Lower lobe of right lung (tissue), 2 donors: ENCODE measurements around the gene KCNJ4. TPM values are rescaled to one million over a fixed set of nuclear protein-coding genes. Genes with fewer than 3 reads are reported as not detected.

Experiments
- ATAC-seq, 2 donors: fragments of 200-7000 bp; cut with Tn5 transposase; one replicate each; pipeline ENCODE4 v1.9.1; 2020 to 2022; ENCODE audit warnings: mild to moderate bottlenecking in 2 of 2, moderate library complexity in 2 of 2
- DNase-seq: peaks from one replicate; pipeline ENCODE4 v3.0.0-alpha.2; 2020
- H3K27ac ChIP-seq: fragments of 200-600 bp; one replicate; pipeline ENCODE4 v1.8.0; 2022
- H3K27me3 ChIP-seq: fragments of 200-600 bp; one replicate; pipeline ENCODE4 v1.8.0; 2022; ENCODE audit warnings: low read depth
- H3K36me3 ChIP-seq: fragments of 200-600 bp; one replicate; pipeline ENCODE4 v1.8.0; 2022; ENCODE audit warnings: mild to moderate bottlenecking
- H3K4me1 ChIP-seq: fragments of 200-600 bp; one replicate; pipeline ENCODE4 v1.8.0; 2022
- H3K4me3 ChIP-seq: fragments of 200-600 bp; one replicate; pipeline ENCODE4 v1.8.0; 2022; ENCODE audit warnings: mild to moderate bottlenecking
- H3K9me3 ChIP-seq: fragments of 200-600 bp; one replicate; pipeline ENCODE4 v1.8.0; 2022
- CTCF ChIP-seq: fragments of 200-600 bp; IDR thresholded peaks from one replicate; pipeline ENCODE4 v1.8.0; 2022; ENCODE audit warnings: antibody characterized with exemption, mild to moderate bottlenecking
- intact Hi-C: fragments of 100-400 bp; cut with DNase I; formaldehyde crosslinking; loops from one replicate; pipeline ENCODE4 v1.11.0; 2022
- total RNA-seq: library from RNA; stranded (reverse); fragmentation: NEBNext Ultra II Directional; extraction: Animal tissue kit (Norgen Biotek cat#: 25700); gene quantifications from one replicate; pipeline ENCODE4 v1.2.1, GENCODE V29; 2021
- donor health status: DM: no; HTN: yes; CAD: no; lungs with severe emphysema.

Gene KCNJ4
- total RNA-seq, 1 donor from 2014 or later = not detected

- ATAC-seq (no peak), DNase-seq (no peak)
Measured at GRCh38 chr22:38431266-38432010, 23.6 kb downstream of the KCNJ4 start.

GRCh38 chr22:38429499-38430068, 25.4 kb downstream of the KCNJ4 start:
- Histone ChIP-seq H3K4me3 (no peak overlapping the region), H3K27me3 (peaks cover 4% of the 10 kb centered on the region), H3K27ac (no peak overlapping the region), H3K4me1 (no peaks in the 10 kb centered on the region), H3K36me3 (no peaks in the 10 kb centered on the region), H3K9me3 (no peaks in the 10 kb centered on the region)
- ATAC-seq (no peak), DNase-seq (no peak)
- intact Hi-C loops = no loop called here
- TF ChIP-seq CTCF = no peak

More at GRCh38 chr22:38431266-38432010, 23.6 kb downstream of the KCNJ4 start:
- Histone ChIP-seq H3K36me3 (no peaks in the 10 kb centered on the region), H3K9me3 (no peaks in the 10 kb centered on the region), H3K27ac (no peak overlapping the region), H3K27me3 (peaks cover 4% of the 10 kb centered on the region), H3K4me1 (no peaks in the 10 kb centered on the region), H3K4me3 (no peak overlapping the region)
- intact Hi-C loops = no loop called here
- TF ChIP-seq CTCF = no peak

- TF ChIP-seq CTCF = no peak
- intact Hi-C loops = no loop called here
- ATAC-seq = no peak
- DNase-seq = no peak
- Histone ChIP-seq H3K9me3 (no peaks in the 10 kb centered on the region), H3K36me3 (no peaks in the 10 kb centered on the region), H3K4me3 (no peak overlapping the region), H3K27ac (no peak overlapping the region), H3K4me1 (no peaks in the 10 kb centered on the region), H3K27me3 (peaks cover 3% of the 10 kb centered on the region)
Measured at GRCh38 chr22:38428714-38429113, 26.3 kb downstream of the KCNJ4 start.

- ATAC-seq = no peak
- Histone ChIP-seq H3K36me3 (no peaks in the 10 kb centered on the region), H3K27ac (no peak overlapping the region), H3K27me3 (no peaks in the 10 kb centered on the region), H3K4me1 (no peaks in the 10 kb centered on the region), H3K4me3 (no peak overlapping the region), H3K9me3 (no peaks in the 10 kb centered on the region)
- intact Hi-C loops = no loop called here
- no peak for DNase-seq
- TF ChIP-seq CTCF = no peak
Measured at GRCh38 chr22:38427940-38428339, 27.1 kb downstream of the KCNJ4 start.

GRCh38 chr22:38427465-38427864, 27.5 kb downstream of the KCNJ4 start:
- intact Hi-C loops = no loop called here
- ATAC-seq = no peak

More at GRCh38 chr22:38427465-38427864, 27.5 kb downstream of the KCNJ4 start:
- no peaks in the 10 kb centered on the region for H3K9me3 ChIP-seq
- no peaks in the 10 kb centered on the region for H3K36me3 ChIP-seq
- DNase-seq = no peak
- no peak overlapping the region for H3K4me3 ChIP-seq
- no peaks in the 10 kb centered on the region for H3K4me1 ChIP-seq
- H3K27me3 ChIP-seq = no peaks in the 10 kb centered on the region
- H3K27ac ChIP-seq = no peak overlapping the region
- TF ChIP-seq CTCF = no peak
